ENCODE data around the gene FBXO31. TPM values are rescaled to one million over a fixed set of nuclear protein-coding genes. Genes with fewer than 3 reads are reported as not detected.

The FBXO31 gene
- total RNA-seq, 1 experiment from 2014 or later = 53.9 TPM

GRCh38 chr16:87293990-87294389, 89.6 kb downstream of the FBXO31 start:
- TF ChIP-seq CTCF (IDR thresholded peaks at IDR 0.05; ENCODE audit: unreplicated experiment) = no peak
- Mint-ChIP-seq H3K4me1 (ENCODE audit: insufficient read depth, unreplicated experiment) (no peaks in the 10 kb centered on the region), H3K27ac (ENCODE audit: low read depth, unreplicated experiment) (no peak overlapping the region), H3K36me3 (ENCODE audit: insufficient read depth, unreplicated experiment) (no peaks in the 10 kb centered on the region), H3K27me3 (ENCODE audit: insufficient read depth, unreplicated experiment) (no peaks in the 10 kb centered on the region), H3K9me3 (ENCODE audit: unreplicated experiment) (peaks cover 9% of the 10 kb centered on the region), H3K4me3 (ENCODE audit: unreplicated experiment) (no peak overlapping the region)
- CTCF ChIA-PET = interaction anchor here (1.2 kb wide), 1 partner anchor 16 kb away, joined by 5 read pairs; no protein-coding TSS in a partner anchor
- POLR2A ChIA-PET = no interaction called here
- no peak for DNase-seq (ENCODE audit: unreplicated experiment)
- intact Hi-C loops (cut with micrococcal nuclease) = no loop called here
- no TSS peak for BruUV-seq (replicated peaks)

- no peak overlapping the region for H3K27ac Mint-ChIP-seq (ENCODE audit: low read depth, unreplicated experiment)
- peaks cover 15% of the 10 kb centered on the region for H3K9me3 Mint-ChIP-seq (ENCODE audit: unreplicated experiment)
- no peaks in the 10 kb centered on the region for H3K4me1 Mint-ChIP-seq (ENCODE audit: insufficient read depth, unreplicated experiment)
- ChIA-PET CTCF (interaction anchor here (1.5 to 2.0 kb wide), 2 partner anchors 12 to 13 kb away, joined by 4 to 9 read pairs; no protein-coding TSS in a partner anchor), POLR2A (no interaction called here)
- H3K36me3 Mint-ChIP-seq (ENCODE audit: insufficient read depth, unreplicated experiment) = no peaks in the 10 kb centered on the region
- intact Hi-C loops (cut with micrococcal nuclease) = no loop called here
- no TSS peak for BruUV-seq (replicated peaks)
- no peak overlapping the region for H3K4me3 Mint-ChIP-seq (ENCODE audit: unreplicated experiment)
- no peak for DNase-seq (ENCODE audit: unreplicated experiment)
- TF ChIP-seq CTCF (IDR thresholded peaks at IDR 0.05; ENCODE audit: unreplicated experiment) = no peak
- H3K27me3 Mint-ChIP-seq (ENCODE audit: insufficient read depth, unreplicated experiment) = no peaks in the 10 kb centered on the region
Observed at GRCh38 chr16:87291944-87292343, 91.6 kb downstream of the FBXO31 start.

GRCh38 chr16:87288753-87289362, 94.7 kb downstream of the FBXO31 start:
- H3K4me1 Mint-ChIP-seq (ENCODE audit: insufficient read depth, unreplicated experiment) = no peaks in the 10 kb centered on the region
- no peak overlapping the region for H3K4me3 Mint-ChIP-seq (ENCODE audit: unreplicated experiment)
- H3K9me3 Mint-ChIP-seq (ENCODE audit: unreplicated experiment) = peaks cover 23% of the 10 kb centered on the region
- CTCF ChIA-PET = no interaction called here
- no TSS peak for BruUV-seq (replicated peaks)
- no peak for DNase-seq (ENCODE audit: unreplicated experiment)
- H3K27ac Mint-ChIP-seq (ENCODE audit: low read depth, unreplicated experiment) = no peak overlapping the region
- intact Hi-C loops (cut with micrococcal nuclease) = no loop called here
- H3K36me3 Mint-ChIP-seq (ENCODE audit: insufficient read depth, unreplicated experiment) = no peaks in the 10 kb centered on the region
- TF ChIP-seq CTCF (IDR thresholded peaks at IDR 0.05; ENCODE audit: unreplicated experiment) = no peak
- H3K27me3 Mint-ChIP-seq (ENCODE audit: insufficient read depth, unreplicated experiment) = no peaks in the 10 kb centered on the region
- POLR2A ChIA-PET = no interaction called here

GRCh38 chr16:87286839-87287626, 96.5 kb downstream of the FBXO31 start:
- H3K36me3 Mint-ChIP-seq (ENCODE audit: insufficient read depth, unreplicated experiment) = no peaks in the 10 kb centered on the region
- DNase-seq (ENCODE audit: unreplicated experiment) = no peak
- H3K27me3 Mint-ChIP-seq (ENCODE audit: insufficient read depth, unreplicated experiment) = peaks cover under 1% of the 10 kb centered on the region
- CTCF ChIA-PET = interaction anchor here (1.1 to 1.8 kb wide), 2 partner anchors 9 to 225 kb away, joined by 5 read pairs; no protein-coding TSS in a partner anchor
- no peak overlapping the region for H3K4me3 Mint-ChIP-seq (ENCODE audit: unreplicated experiment)
- TF ChIP-seq CTCF (IDR thresholded peaks at IDR 0.05; ENCODE audit: unreplicated experiment) = no peak
- intact Hi-C loops (cut with micrococcal nuclease) = no loop called here
- H3K4me1 Mint-ChIP-seq (ENCODE audit: insufficient read depth, unreplicated experiment) = no peaks in the 10 kb centered on the region
- BruUV-seq (replicated peaks) = no TSS peak
- H3K27ac Mint-ChIP-seq (ENCODE audit: low read depth, unreplicated experiment) = no peak overlapping the region
- POLR2A ChIA-PET = no interaction called here
- H3K9me3 Mint-ChIP-seq (ENCODE audit: unreplicated experiment) = peaks cover 16% of the 10 kb centered on the region
